Measurements from ENCODE around the gene RALY. TPM values are rescaled to one million over a fixed set of nuclear protein-coding genes. Genes with fewer than 3 reads are reported as not detected.

The RALY gene
- total RNA-seq: 104 TPM
- long read RNA-seq, full-length matches to known transcripts: 193 of 241 reads
- long read RNA-seq, partial matches to known transcripts: 19 of 241 reads
- long read RNA-seq, other reads (novel, unspliced or antisense): 29 of 241 reads

GRCh38 chr20:33993576-33994221 is at the start of gene RALY:
Gene RALY (plus strand): TSS chr20:33993911. CDS start chr20:34072075, 78,164 bp downstream.
- intact Hi-C loops (cut with micrococcal nuclease): no loop called here
- ATAC-seq (peak; percentile 90), DNase-seq (peak; percentile 98)

- intact Hi-C loops (cut with micrococcal nuclease): no loop called here
- ATAC-seq (no peak), DNase-seq (no peak)
Observed at GRCh38 chr20:33944914-33945313, 48.8 kb upstream of the RALY start.

GRCh38 chr20:33945391-33946081 is 48.2 kb upstream of the RALY start:
- intact Hi-C loops (cut with micrococcal nuclease): no loop called here
- no peak for ATAC-seq
- DNase-seq: no peak

- intact Hi-C loops (cut with micrococcal nuclease): no loop called here
- DNase-seq (no peak), ATAC-seq (no peak)
Observed at GRCh38 chr20:33947709-33948295, 45.9 kb upstream of the RALY start.

- no peak for ATAC-seq
- DNase-seq: no peak
- intact Hi-C loops (cut with micrococcal nuclease): no loop called here
Observed at GRCh38 chr20:33948480-33948879, 45.2 kb upstream of the RALY start.

GRCh38 chr20:33951171-33951570 is 42.5 kb upstream of the RALY start:
- intact Hi-C loops (cut with micrococcal nuclease): no loop called here
- DNase-seq (no peak), ATAC-seq (no peak)

- ATAC-seq (no peak), DNase-seq (no peak)
- intact Hi-C loops (cut with micrococcal nuclease): no loop called here
Observed at GRCh38 chr20:33954504-33954903, 39.2 kb upstream of the RALY start.

GRCh38 chr20:33963751-33964150 is 30.0 kb upstream of the RALY start:
- intact Hi-C loops (cut with micrococcal nuclease): no loop called here
- DNase-seq: no peak
- no peak for ATAC-seq

GRCh38 chr20:33964441-33964840 is 29.3 kb upstream of the RALY start:
- ATAC-seq: no peak
- DNase-seq: no peak
- intact Hi-C loops (cut with micrococcal nuclease): no loop called here

GRCh38 chr20:33967126-33967525 is 26.6 kb upstream of the RALY start:
- DNase-seq (no peak), ATAC-seq (no peak)
- intact Hi-C loops (cut with micrococcal nuclease): no loop called here

GRCh38 chr20:33969563-33969962 is 24.1 kb upstream of the RALY start:
- ATAC-seq: no peak
- no peak for DNase-seq
- intact Hi-C loops (cut with micrococcal nuclease): no loop called here

- ATAC-seq (no peak), DNase-seq (no peak)
- intact Hi-C loops (cut with micrococcal nuclease): no loop called here
Observed at GRCh38 chr20:33970229-33970628, 23.5 kb upstream of the RALY start.

- intact Hi-C loops (cut with micrococcal nuclease): no loop called here
- DNase-seq (no peak), ATAC-seq (no peak)
Observed at GRCh38 chr20:33971147-33971975, 22.4 kb upstream of the RALY start.

- intact Hi-C loops (cut with micrococcal nuclease): no loop called here
- ATAC-seq: no peak
- no peak for DNase-seq
Observed at GRCh38 chr20:33976959-33977358, 16.8 kb upstream of the RALY start.

GRCh38 chr20:33977535-33977934 is 16.2 kb upstream of the RALY start:
- DNase-seq (no peak), ATAC-seq (no peak)
- intact Hi-C loops (cut with micrococcal nuclease): no loop called here

GRCh38 chr20:33979094-33979493 is 14.6 kb upstream of the RALY start:
- intact Hi-C loops (cut with micrococcal nuclease): no loop called here
- DNase-seq (no peak), ATAC-seq (no peak)

GRCh38 chr20:33981347-33981746 is 12.4 kb upstream of the RALY start:
- intact Hi-C loops (cut with micrococcal nuclease): no loop called here
- DNase-seq (no peak), ATAC-seq (no peak)

- intact Hi-C loops (cut with micrococcal nuclease): no loop called here
- ATAC-seq (no peak), DNase-seq (no peak)
Observed at GRCh38 chr20:33981964-33982363, 11.7 kb upstream of the RALY start.

GRCh38 chr20:33983371-33983770 is 10.3 kb upstream of the RALY start:
- ATAC-seq (no peak), DNase-seq (no peak)
- intact Hi-C loops (cut with micrococcal nuclease): no loop called here

Data from left ventricle myocardium superior (tissue), 1 donor.